DOHH2 (cell line): ENCODE results near the gene MUC5B.

Experiments
- H3F3A ChIP-seq: fragments of 200-600 bp; sonication (generic), shearing (Covaris generic); 2 replicates; pipeline ENCODE4 v1.6.0; 2016; ENCODE audit warnings: antibody characterized with exemption, mild to moderate bottlenecking; ENCODE audit not compliant: control insufficient read depth, insufficient read depth
- H3K27ac ChIP-seq: fragments of 200-600 bp; sonication (generic); 2 replicates; pipeline ENCODE4 v1.5.1; 2014; ENCODE audit warnings: low read depth, mild to moderate bottlenecking, low read length, moderate library complexity
- H3K27me3 ChIP-seq: fragments of 200-600 bp; sonication (generic); 2 replicates; pipeline ENCODE4 v1.6.1; 2014; ENCODE audit warnings: mild to moderate bottlenecking, low read length, mixed read lengths; ENCODE audit not compliant: control insufficient read depth
- H3K36me3 ChIP-seq: fragments of 200-600 bp; sonication (generic); 2 replicates; pipeline ENCODE4 v1.6.1; 2014; ENCODE audit warnings: mild to moderate bottlenecking, low read length, moderate library complexity, mixed read lengths; ENCODE audit not compliant: control insufficient read depth
- H3K4me1 ChIP-seq: fragments of 200-600 bp; sonication (generic); 2 replicates; pipeline ENCODE4 v1.6.1; 2014; ENCODE audit warnings: mild to moderate bottlenecking, low read length, mixed read lengths; ENCODE audit not compliant: control insufficient read depth
- H3K4me2 ChIP-seq: fragments of 200-600 bp; sonication (generic); 2 replicates; pipeline ENCODE4 v1.6.0; 2014; ENCODE audit warnings: mild to moderate bottlenecking, low read length, moderate library complexity
- H3K4me3 ChIP-seq: fragments of 200-600 bp; sonication (generic); 2 replicates; pipeline ENCODE4 v1.5.1; 2014; ENCODE audit warnings: mild to moderate bottlenecking, low read length, mixed read lengths
- H3K79me2 ChIP-seq: fragments of 200-600 bp; sonication (generic); 2 replicates; pipeline ENCODE4 v1.6.1; 2014; ENCODE audit warnings: mild to moderate bottlenecking, low read length, mixed read lengths; ENCODE audit not compliant: control insufficient read depth
- H3K9me2 ChIP-seq: fragments of 200-600 bp; sonication (generic); replicated peaks from 2 replicates; pipeline ENCODE4 v1.6.1; 2014; ENCODE audit warnings: mild to moderate bottlenecking, low read length, mixed read lengths; ENCODE audit not compliant: control insufficient read depth
- H3K9me3 ChIP-seq: fragments of 200-600 bp; sonication (generic); 2 replicates; pipeline ENCODE4 v1.6.1; 2014; ENCODE audit warnings: antibody characterized with exemption, low read length, mixed read lengths; ENCODE audit not compliant: control insufficient read depth, insufficient read depth
- H4K20me1 ChIP-seq: fragments of 200-600 bp; sonication (generic); 2 replicates; pipeline ENCODE4 v1.6.0; 2014; ENCODE audit warnings: low read depth, mild to moderate bottlenecking, antibody characterized with exemption, low read length, moderate library complexity; ENCODE audit not compliant: control insufficient read depth, insufficient read depth
- EZH2phosphoT487 ChIP-seq: fragments of 200-600 bp; sonication (generic); IDR thresholded peaks from 2 replicates; pipeline ENCODE4 v1.6.1; 2017; ENCODE audit warnings: borderline replicate concordance, mild to moderate bottlenecking, antibody characterized with exemption, low read length, moderate library complexity, mixed read lengths
- TF ChIP-seq, protein P1 (sequence below): fragments of 200-600 bp; sonication (generic); IDR thresholded peaks from one replicate; pipeline ENCODE4 v1.5.1; 2014; ENCODE audit warnings: antibody characterized with exemption, mild to moderate bottlenecking, low read depth, low read length; ENCODE audit not compliant: poor library complexity, severe bottlenecking

The MUC5B gene

DNA sequence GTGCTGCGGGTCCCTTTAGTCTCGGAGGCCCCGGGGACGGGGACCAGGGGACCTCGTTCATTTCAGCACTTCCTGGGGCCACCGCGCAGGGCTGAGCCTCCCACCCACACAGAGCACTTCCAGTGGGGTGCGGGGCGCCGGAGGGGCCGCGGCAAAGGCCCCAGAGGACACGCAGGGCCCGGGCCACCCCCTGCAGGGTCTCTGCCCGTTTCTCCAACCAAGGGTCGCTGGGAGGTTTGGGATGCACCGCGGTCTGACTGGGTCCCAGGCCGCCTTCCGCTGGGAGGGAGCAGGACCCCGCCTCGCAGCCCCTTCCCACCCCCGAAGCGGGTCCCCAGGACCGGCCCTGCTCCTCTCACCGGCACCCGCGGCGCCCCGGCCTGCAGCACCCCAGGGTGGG lies 49.1 kb downstream of the MUC5B start:
- Histone ChIP-seq H3K36me3 (no peaks in the 10 kb centered on the region), H3K4me1 (no peaks in the 10 kb centered on the region), H3K79me2 (no peaks in the 10 kb centered on the region), H3K27ac (no peak overlapping the region), H3K9me2 (no peaks in the 10 kb centered on the region), H3K9me3 (no peaks in the 10 kb centered on the region), H3K4me2 (no peak overlapping the region), H3K4me3 (no peak overlapping the region), H3F3A (no peaks in the 10 kb centered on the region), H4K20me1 (no peaks in the 10 kb centered on the region), H3K27me3 (no peaks in the 10 kb centered on the region)
- no peak for TF ChIP-seq EZH2phosphoT487
- TF ChIP-seq, protein P1, sequence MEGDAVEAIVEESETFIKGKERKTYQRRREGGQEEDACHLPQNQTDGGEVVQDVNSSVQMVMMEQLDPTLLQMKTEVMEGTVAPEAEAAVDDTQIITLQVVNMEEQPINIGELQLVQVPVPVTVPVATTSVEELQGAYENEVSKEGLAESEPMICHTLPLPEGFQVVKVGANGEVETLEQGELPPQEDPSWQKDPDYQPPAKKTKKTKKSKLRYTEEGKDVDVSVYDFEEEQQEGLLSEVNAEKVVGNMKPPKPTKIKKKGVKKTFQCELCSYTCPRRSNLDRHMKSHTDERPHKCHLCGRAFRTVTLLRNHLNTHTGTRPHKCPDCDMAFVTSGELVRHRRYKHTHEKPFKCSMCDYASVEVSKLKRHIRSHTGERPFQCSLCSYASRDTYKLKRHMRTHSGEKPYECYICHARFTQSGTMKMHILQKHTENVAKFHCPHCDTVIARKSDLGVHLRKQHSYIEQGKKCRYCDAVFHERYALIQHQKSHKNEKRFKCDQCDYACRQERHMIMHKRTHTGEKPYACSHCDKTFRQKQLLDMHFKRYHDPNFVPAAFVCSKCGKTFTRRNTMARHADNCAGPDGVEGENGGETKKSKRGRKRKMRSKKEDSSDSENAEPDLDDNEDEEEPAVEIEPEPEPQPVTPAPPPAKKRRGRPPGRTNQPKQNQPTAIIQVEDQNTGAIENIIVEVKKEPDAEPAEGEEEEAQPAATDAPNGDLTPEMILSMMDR, result no peak

GRCh38 chr11:1272531-1272930 lies 49.7 kb downstream of the MUC5B start:
- H3K79me2 ChIP-seq, result no peaks in the 10 kb centered on the region
- H3F3A ChIP-seq, result no peaks in the 10 kb centered on the region
- no peak overlapping the region for H3K27ac ChIP-seq
- TF ChIP-seq EZH2phosphoT487, result no peak
- TF ChIP-seq, protein P1, result no peak
- H3K4me3 ChIP-seq, result no peak overlapping the region
- no peaks in the 10 kb centered on the region for H3K9me2 ChIP-seq
- H3K36me3 ChIP-seq, result no peaks in the 10 kb centered on the region
- no peaks in the 10 kb centered on the region for H4K20me1 ChIP-seq
- no peaks in the 10 kb centered on the region for H3K27me3 ChIP-seq
- no peaks in the 10 kb centered on the region for H3K9me3 ChIP-seq
- no peaks in the 10 kb centered on the region for H3K4me1 ChIP-seq
- no peak overlapping the region for H3K4me2 ChIP-seq

DNA sequence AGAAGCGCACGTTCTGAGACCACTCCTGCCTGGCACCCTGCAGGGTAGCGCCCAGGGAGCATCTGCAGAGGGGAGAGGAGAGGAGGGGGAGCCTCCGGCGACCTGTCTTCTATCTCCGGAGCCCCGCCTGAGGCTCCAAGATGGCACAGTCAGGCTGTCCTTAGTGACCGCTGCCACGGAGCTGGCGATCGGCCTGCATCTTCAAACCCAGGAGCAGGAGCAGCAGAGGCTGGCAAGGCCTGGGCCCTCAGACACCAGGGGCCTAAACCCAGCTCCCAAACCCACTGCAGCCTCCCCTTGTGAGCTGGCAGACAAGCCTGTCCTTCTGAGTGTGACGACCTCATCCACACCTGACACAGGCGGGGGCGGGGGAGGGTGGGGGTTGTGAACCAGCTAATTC lies 51.6 kb downstream of the MUC5B start:
- no peaks in the 10 kb centered on the region for H3K36me3 ChIP-seq
- no peak for TF ChIP-seq EZH2phosphoT487
- TF ChIP-seq, protein P1, result no peak
- H3K4me1 ChIP-seq, result no peaks in the 10 kb centered on the region

GRCh38 chr11:1275021-1275420 lies 52.2 kb downstream of the MUC5B start:
- TF ChIP-seq EZH2phosphoT487, result no peak
- TF ChIP-seq, protein P1, result no peak
- H4K20me1 ChIP-seq, result no peaks in the 10 kb centered on the region

More for the DNA sequence above, 51.6 kb downstream of the MUC5B start:
- Histone ChIP-seq H3K9me2 (no peaks in the 10 kb centered on the region), H3K4me3 (no peak overlapping the region), H3K9me3 (no peaks in the 10 kb centered on the region), H3K27ac (no peak overlapping the region), H3K4me2 (no peak overlapping the region), H3K27me3 (no peaks in the 10 kb centered on the region), H3K79me2 (no peaks in the 10 kb centered on the region), H4K20me1 (no peaks in the 10 kb centered on the region), H3F3A (no peaks in the 10 kb centered on the region)

More at GRCh38 chr11:1275021-1275420, 52.2 kb downstream of the MUC5B start:
- no peaks in the 10 kb centered on the region for H3K36me3 ChIP-seq
- no peaks in the 10 kb centered on the region for H3K79me2 ChIP-seq
- no peak overlapping the region for H3K4me2 ChIP-seq
- H3F3A ChIP-seq, result no peaks in the 10 kb centered on the region
- no peaks in the 10 kb centered on the region for H3K27me3 ChIP-seq
- no peaks in the 10 kb centered on the region for H3K9me2 ChIP-seq
- no peak overlapping the region for H3K27ac ChIP-seq
- H3K4me3 ChIP-seq, result no peak overlapping the region
- H3K4me1 ChIP-seq, result no peaks in the 10 kb centered on the region
- H3K9me3 ChIP-seq, result no peaks in the 10 kb centered on the region
